Memory B cell (primary cell): ENCODE results near the gene MAP1A.

Experiments used
- ATAC-seq: fragments of 150-1000 bp; cut with Tn5 transposase; 2 replicates; pipeline ENCODE4 v1.10.0; 2021; ENCODE audit warnings: low read depth, mild to moderate bottlenecking, moderate library complexity
- DNase-seq, 2 donors: peaks; one replicate each; pipeline ENCODE4 v3.0.0; 2022; ENCODE audit warnings: low spot score in 2 of 2
- H3K27ac Mint-ChIP-seq: one replicate; pipeline ENCODE4 v1.8.0; 2022; ENCODE audit warnings: mild to moderate bottlenecking, moderate library complexity, mixed read lengths
- H3K27me3 Mint-ChIP-seq: one replicate; pipeline ENCODE4 v1.8.0; 2022; ENCODE audit warnings: mixed read lengths
- H3K36me3 Mint-ChIP-seq: one replicate; pipeline ENCODE4 v1.8.0; 2022; ENCODE audit warnings: mild to moderate bottlenecking, mixed read lengths
- H3K4me1 Mint-ChIP-seq: one replicate; pipeline ENCODE4 v1.8.0; 2022; ENCODE audit warnings: mixed read lengths
- H3K4me3 Mint-ChIP-seq: one replicate; pipeline ENCODE4 v1.8.0; 2022; ENCODE audit warnings: mild to moderate bottlenecking, moderate library complexity, mixed read lengths
- H3K9me3 Mint-ChIP-seq: one replicate; pipeline ENCODE4 v1.8.0; 2022; ENCODE audit warnings: mixed read lengths

Gene MAP1A

DNA sequence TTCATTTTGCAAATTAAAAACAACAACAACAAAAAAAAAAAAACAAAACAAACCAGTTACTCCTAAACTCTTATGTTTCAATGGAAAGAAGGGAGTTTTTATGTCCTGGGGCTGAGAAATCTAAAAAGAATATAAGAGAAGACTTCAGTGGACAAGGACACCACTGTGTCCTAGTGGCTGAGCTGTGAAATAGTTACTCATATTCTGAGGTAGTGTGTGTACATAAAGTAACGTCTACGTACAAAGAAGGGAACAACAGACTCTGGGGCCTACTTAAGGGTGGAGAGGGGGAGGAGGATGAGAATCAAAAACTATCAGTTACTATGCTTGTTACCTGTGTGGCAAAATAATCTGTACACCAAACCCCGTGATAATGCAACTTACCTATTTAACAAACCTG, 18.4 kb upstream of the MAP1A start:
- H3K4me3 Mint-ChIP-seq, result no peak overlapping the region
- no peak for DNase-seq
- ATAC-seq, result no peak
- no peaks in the 10 kb centered on the region for H3K4me1 Mint-ChIP-seq
- no peaks in the 10 kb centered on the region for H3K36me3 Mint-ChIP-seq
- H3K9me3 Mint-ChIP-seq, result no peaks in the 10 kb centered on the region
- H3K27me3 Mint-ChIP-seq, result no peaks in the 10 kb centered on the region
- no peak overlapping the region for H3K27ac Mint-ChIP-seq

DNA sequence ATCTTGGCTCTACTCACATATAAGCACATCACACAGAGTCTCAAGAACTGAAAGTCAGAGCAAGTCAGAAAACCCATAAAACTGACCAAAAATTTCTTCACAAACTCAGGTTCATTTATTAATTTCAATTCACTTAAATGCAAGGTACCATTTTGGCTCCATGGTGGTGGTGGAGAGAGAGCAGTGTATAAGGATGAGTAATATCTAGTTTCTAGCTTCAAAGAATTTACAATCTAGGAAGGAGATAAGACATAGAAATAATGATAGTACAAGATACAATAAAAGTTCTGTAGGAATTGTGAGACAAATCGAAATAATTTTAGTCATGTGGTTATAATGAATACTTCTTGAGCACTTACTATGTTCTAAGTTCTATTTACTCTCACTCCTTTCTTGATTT, 17.8 kb upstream of the MAP1A start:
- Mint-ChIP-seq H3K27me3 (no peaks in the 10 kb centered on the region), H3K27ac (no peak overlapping the region), H3K4me3 (no peak overlapping the region), H3K9me3 (no peaks in the 10 kb centered on the region), H3K4me1 (no peaks in the 10 kb centered on the region), H3K36me3 (no peaks in the 10 kb centered on the region)
- ATAC-seq (no peak), DNase-seq (no peak)

- no peaks in the 10 kb centered on the region for H3K36me3 Mint-ChIP-seq
- peaks cover 5% of the 10 kb centered on the region for H3K4me1 Mint-ChIP-seq
- no peaks in the 10 kb centered on the region for H3K9me3 Mint-ChIP-seq
- ATAC-seq, result no peak
- H3K27ac Mint-ChIP-seq, result no peak overlapping the region
- DNase-seq, result no peak
- H3K4me3 Mint-ChIP-seq, result no peak overlapping the region
- H3K27me3 Mint-ChIP-seq, result no peaks in the 10 kb centered on the region
Observed at GRCh38 chr15:43505738-43506137, 11.7 kb upstream of the MAP1A start.

DNA sequence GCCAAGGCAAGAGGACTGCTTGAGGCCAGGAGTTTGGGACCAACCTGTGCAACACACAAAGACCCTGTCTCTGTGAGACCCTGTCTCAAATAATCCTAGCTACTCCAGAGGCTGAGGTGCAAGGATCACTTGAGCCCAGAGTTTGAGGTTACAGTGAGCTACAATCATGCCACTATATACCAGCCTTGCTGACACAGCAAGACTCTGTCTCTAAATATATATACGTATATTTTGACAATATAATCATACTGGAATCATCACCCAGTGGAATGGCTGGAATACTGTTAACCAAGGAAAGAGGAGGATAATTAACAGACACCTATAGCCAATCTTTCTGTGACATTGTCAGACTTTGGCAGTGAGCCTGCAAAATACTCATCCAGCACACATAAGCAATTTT, 9.0 kb upstream of the MAP1A start:
- Mint-ChIP-seq H3K4me1 (peaks cover 10% of the 10 kb centered on the region), H3K27ac (no peak overlapping the region), H3K36me3 (no peaks in the 10 kb centered on the region)

GRCh38 chr15:43508991-43509659, 8.3 kb upstream of the MAP1A start:
- H3K27me3 Mint-ChIP-seq, result peaks cover 4% of the 10 kb centered on the region
- no peak overlapping the region for H3K4me3 Mint-ChIP-seq
- ATAC-seq (no peak), DNase-seq (no peak)
- H3K36me3 Mint-ChIP-seq, result no peaks in the 10 kb centered on the region
- no peaks in the 10 kb centered on the region for H3K9me3 Mint-ChIP-seq
- no peak overlapping the region for H3K27ac Mint-ChIP-seq
- H3K4me1 Mint-ChIP-seq, result peaks cover 10% of the 10 kb centered on the region

More for the DNA sequence above, 9.0 kb upstream of the MAP1A start:
- no peak overlapping the region for H3K4me3 Mint-ChIP-seq
- DNase-seq (no peak), ATAC-seq (no peak)
- peaks cover 4% of the 10 kb centered on the region for H3K27me3 Mint-ChIP-seq
- H3K9me3 Mint-ChIP-seq, result no peaks in the 10 kb centered on the region

- DNase-seq, result no peak
- Mint-ChIP-seq H3K4me1 (peaks cover 10% of the 10 kb centered on the region), H3K9me3 (no peaks in the 10 kb centered on the region), H3K4me3 (peak overlapping the region; percentile 90), H3K36me3 (no peaks in the 10 kb centered on the region), H3K27me3 (peaks cover 4% of the 10 kb centered on the region), H3K27ac (peak overlapping the region; percentile 97)
- no peak for ATAC-seq
Observed at GRCh38 chr15:43509660-43510199, 7.7 kb upstream of the MAP1A start.

GRCh38 chr15:43510200-43511011, 7.0 kb upstream of the MAP1A start:
- H3K36me3 Mint-ChIP-seq, result no peaks in the 10 kb centered on the region
- no peaks in the 10 kb centered on the region for H3K9me3 Mint-ChIP-seq
- ATAC-seq, result peak; percentile 91
- peaks cover 10% of the 10 kb centered on the region for H3K4me1 Mint-ChIP-seq
- peak overlapping the region; percentile 90 for H3K4me3 Mint-ChIP-seq
- peaks cover 4% of the 10 kb centered on the region for H3K27me3 Mint-ChIP-seq
- peak; percentile 90 to 97 for DNase-seq
- H3K27ac Mint-ChIP-seq, result peak overlapping the region; percentile 97

- Mint-ChIP-seq H3K9me3 (no peaks in the 10 kb centered on the region), H3K27ac (peak overlapping the region; percentile 97), H3K36me3 (no peaks in the 10 kb centered on the region), H3K4me3 (peak overlapping the region; percentile 90), H3K4me1 (peaks cover 10% of the 10 kb centered on the region), H3K27me3 (peaks cover 5% of the 10 kb centered on the region)
- DNase-seq (peak in 1 of 2 donors; percentile 29), ATAC-seq (no peak)
Observed at GRCh38 chr15:43511012-43511885, 6.2 kb upstream of the MAP1A start.

GRCh38 chr15:43513550-43513949, 3.9 kb upstream of the MAP1A start:
- H3K27ac Mint-ChIP-seq, result no peak overlapping the region
- no peak overlapping the region for H3K4me3 Mint-ChIP-seq
- no peaks in the 10 kb centered on the region for H3K36me3 Mint-ChIP-seq
- H3K27me3 Mint-ChIP-seq, result peaks cover 21% of the 10 kb centered on the region
- no peaks in the 10 kb centered on the region for H3K9me3 Mint-ChIP-seq
- H3K4me1 Mint-ChIP-seq, result peaks cover 23% of the 10 kb centered on the region
- DNase-seq (no peak), ATAC-seq (no peak)

- Mint-ChIP-seq H3K36me3 (no peaks in the 10 kb centered on the region), H3K27me3 (peaks cover 23% of the 10 kb centered on the region), H3K4me1 (peaks cover 26% of the 10 kb centered on the region), H3K27ac (no peak overlapping the region), H3K4me3 (no peak overlapping the region), H3K9me3 (no peaks in the 10 kb centered on the region)
- DNase-seq, result no peak
- ATAC-seq, result no peak
Observed at GRCh38 chr15:43514241-43515057, 3.0 kb upstream of the MAP1A start.

DNA sequence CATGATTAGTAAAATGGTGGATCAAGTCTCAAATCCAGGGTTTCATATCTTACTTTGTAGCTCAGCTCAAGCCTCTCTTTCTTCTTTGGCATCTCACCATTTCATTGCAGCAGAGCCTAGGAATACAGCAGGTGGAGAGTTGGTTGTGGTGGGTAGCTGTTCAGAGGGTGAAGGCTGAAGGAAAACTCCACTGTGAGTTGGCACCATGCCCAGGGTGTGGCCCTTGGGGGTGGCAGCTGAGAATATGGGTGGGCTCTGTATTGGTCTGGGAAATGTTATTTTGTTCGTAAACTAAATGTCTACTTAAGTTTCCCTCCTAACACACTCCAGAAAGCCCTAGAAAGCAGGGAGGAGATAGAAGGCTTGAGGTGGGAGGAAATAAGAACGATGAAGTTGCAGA, 1.7 kb upstream of the MAP1A start:
- Mint-ChIP-seq H3K27me3 (peaks cover 23% of the 10 kb centered on the region), H3K36me3 (no peaks in the 10 kb centered on the region), H3K4me3 (no peak overlapping the region), H3K9me3 (no peaks in the 10 kb centered on the region), H3K27ac (no peak overlapping the region), H3K4me1 (peaks cover 21% of the 10 kb centered on the region)
- ATAC-seq (no peak), DNase-seq (no peak)

- Mint-ChIP-seq H3K27ac (no peak overlapping the region), H3K9me3 (no peaks in the 10 kb centered on the region), H3K36me3 (no peaks in the 10 kb centered on the region), H3K4me3 (no peak overlapping the region), H3K27me3 (peaks cover 23% of the 10 kb centered on the region), H3K4me1 (peaks cover 19% of the 10 kb centered on the region)
- DNase-seq (no peak), ATAC-seq (no peak)
Observed at GRCh38 chr15:43516185-43516584, 1.2 kb upstream of the MAP1A start.

DNA sequence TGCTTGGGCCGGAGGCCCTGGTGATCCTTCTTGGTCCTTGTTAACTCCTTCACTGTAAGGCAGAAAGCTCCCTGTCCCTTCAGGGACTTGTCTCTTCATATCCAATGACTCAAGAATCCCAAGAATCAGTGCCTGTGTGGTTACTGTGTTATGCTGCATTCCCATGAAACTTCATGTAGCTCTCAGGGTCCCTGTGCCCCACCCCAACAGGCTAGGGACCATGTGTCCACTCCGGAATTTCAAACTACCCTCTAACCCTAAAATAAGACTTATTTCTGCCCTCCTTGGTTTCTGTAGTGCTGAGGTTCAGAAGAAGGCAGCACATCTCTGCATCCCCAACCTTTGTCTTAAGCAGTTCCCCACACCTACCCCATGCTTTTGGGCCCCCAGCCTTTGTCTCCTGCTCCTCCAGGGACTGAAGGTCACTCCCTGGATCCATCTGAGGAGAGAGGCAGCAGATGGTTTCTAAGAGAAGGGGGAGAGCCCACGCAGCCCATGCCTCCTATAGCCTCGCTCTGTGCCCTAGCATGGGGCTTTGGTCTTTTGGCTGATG, 531 bp upstream of the MAP1A start:
- Mint-ChIP-seq H3K36me3 (no peaks in the 10 kb centered on the region), H3K27ac (no peak overlapping the region), H3K27me3 (peaks cover 23% of the 10 kb centered on the region), H3K4me1 (peaks cover 15% of the 10 kb centered on the region), H3K4me3 (no peak overlapping the region), H3K9me3 (no peaks in the 10 kb centered on the region)
- DNase-seq (no peak), ATAC-seq (no peak)
